T-cell (primary cell): ENCODE data around the gene TDP2. TPM values are rescaled to one million over a fixed set of nuclear protein-coding genes. Genes with fewer than 3 reads are reported as not detected.
"Not testable (repeated sequence)": the region's sequence is repeated elsewhere in the genome, so short reads cannot be mapped to it uniquely, and the experiment has no call there.

Source experiments
- ATAC-seq, 4 experiments: fragments of 200-7000 bp in 3 of 4; fragments of 150-1000 bp in 1 of 4; cut with Tn5 transposase; replicated peaks in 1 of 4; 1 replicate in 3 of 4; 2 replicates in 1 of 4; pipeline ENCODE4 v1.10.0; 2021; ENCODE audit warnings: moderate library complexity in 3 of 4, mild to moderate bottlenecking in 2 of 4, moderate number of reproducible peaks in 1 of 4
- CTCF ChIA-PET, 2 donors: fragments of 300-600 bp; sonication (Branson Sonifier 250); formaldehyde crosslinking; loops; one replicate each; lab custom pipeline; 2022; ENCODE audit warnings: antibody characterized with exemption in 2 of 2; lab: Charles Lee
- POLR2A ChIA-PET, 2 donors: fragments of 300-600 bp; sonication (Branson Sonifier 250); formaldehyde crosslinking; loops; one replicate each; lab custom pipeline; 2022; ENCODE audit warnings: antibody characterized with exemption in 2 of 2; lab: Charles Lee
- DNase-seq, 35 experiments: peaks; one replicate each; pipeline versions ENCODE4 v3.0.0 to v3.0.0-alpha.2; 2013 to 2023
- H3K27ac ChIP-seq: one replicate; pipeline ENCODE4 v1.5.1; 2013; ENCODE audit warnings: low read length
- H3K27me3 ChIP-seq, 2 experiments: replicated peaks in 1 of 2; 1 replicate in 1 of 2; 2 replicates in 1 of 2; pipeline versions ENCODE4 v1.6.1 to v1.7.0; 2013; ENCODE audit warnings: low read length in 1 of 2, mixed read lengths in 1 of 2; ENCODE audit not compliant: control insufficient read depth in 2 of 2, insufficient read depth in 2 of 2; ENCODE audit errors: extremely low read depth in 1 of 2
- H3K36me3 ChIP-seq, 2 donors: 1 replicate in 1 of 2; 2 replicates in 1 of 2; pipeline versions ENCODE4 v1.6.1 to v1.7.0; 2013; ENCODE audit warnings: low read length in 1 of 2; ENCODE audit not compliant: control insufficient read depth in 2 of 2, insufficient read depth in 1 of 2; ENCODE audit errors: extremely low read depth in 1 of 2
- H3K4me1 ChIP-seq, 2 experiments: 1 replicate in 1 of 2; 2 replicates in 1 of 2; pipeline versions ENCODE4 v1.6.1 to v1.7.0; 2013; ENCODE audit warnings: low read length in 2 of 2, mixed read lengths in 1 of 2; ENCODE audit not compliant: insufficient read depth in 2 of 2, control insufficient read depth in 1 of 2; ENCODE audit errors: extremely low read depth in 1 of 2
- H3K4me3 ChIP-seq, 2 donors: 1 replicate in 1 of 2; 2 replicates in 1 of 2; pipeline versions ENCODE4 v1.5.1 to v1.7.0; 2013; ENCODE audit warnings: mild to moderate bottlenecking in 2 of 2, low read length in 1 of 2, moderate library complexity in 1 of 2; ENCODE audit not compliant: control insufficient read depth in 1 of 2; ENCODE audit errors: extremely low read depth in 1 of 2
- H3K9me3 ChIP-seq: 2 replicates; pipeline ENCODE4 v1.7.0; 2013
- H3K27ac Mint-ChIP-seq, 2 donors: one replicate each; pipeline ENCODE4 v1.8.0; 2020 to 2021; ENCODE audit warnings: mild to moderate bottlenecking in 2 of 2, mixed read lengths in 2 of 2
- H3K27me3 Mint-ChIP-seq, 2 donors: one replicate each; pipeline ENCODE4 v1.8.0; 2021 to 2022; ENCODE audit warnings: mixed read lengths in 2 of 2
- H3K36me3 Mint-ChIP-seq: one replicate; pipeline ENCODE4 v1.8.0; 2021; ENCODE audit warnings: mixed read lengths
- H3K4me1 Mint-ChIP-seq, 3 donors: one replicate each; pipeline ENCODE4 v1.8.0; 2020 to 2022; ENCODE audit warnings: mixed read lengths in 3 of 3, mild to moderate bottlenecking in 1 of 3
- H3K4me3 Mint-ChIP-seq, 3 donors: one replicate each; pipeline ENCODE4 v1.8.0; 2020 to 2022; ENCODE audit warnings: mild to moderate bottlenecking in 3 of 3, mixed read lengths in 3 of 3, moderate library complexity in 3 of 3
- H3K9me3 Mint-ChIP-seq, 3 donors: one replicate each; pipeline ENCODE4 v1.8.0; 2020 to 2022; ENCODE audit warnings: mixed read lengths in 3 of 3
- WGBS: methylation state at CpG from one replicate; pipeline ENCODE4 v1.1.5; 2013; ENCODE audit warnings: missing lambda C conversion rate; ENCODE audit not compliant: insufficient coverage; 5-methylcytosine and 5-hydroxymethylcytosine counted together
- total RNA-seq, 35 experiments: library from RNA in 6 of 35; stranded (reverse) in 6 of 35; fragments of 120-200 nt in 1 of 35; gene quantifications; one replicate each; pipeline versions ENCODE4 v1.2.1 to v1.2.4 and lab custom pipeline; 2013 to 2026

TDP2 gene
- total RNA-seq, 5 donors from 2014 or later (not counting 1 experiment from before 2014, with no cell fraction given), result 45.7 to 56.5 (median 50.8) TPM

DNA sequence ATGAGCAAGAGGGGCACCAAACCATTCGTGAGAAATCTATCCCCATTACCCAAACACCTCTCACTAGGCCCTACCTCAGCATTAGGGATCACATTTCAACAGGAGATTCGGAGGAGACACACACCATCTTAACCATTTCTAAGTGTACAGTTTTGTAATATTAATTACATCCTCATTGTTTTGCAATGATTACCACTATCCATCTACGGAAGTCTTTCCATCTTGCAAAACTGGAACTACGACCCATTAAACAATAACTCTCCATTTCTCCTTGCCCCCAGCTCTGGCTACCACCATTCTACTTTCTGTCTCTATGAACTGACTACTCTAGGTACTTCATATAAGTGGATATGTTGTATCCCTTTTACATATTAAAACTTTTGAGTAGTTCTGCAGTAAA lies 20.2 kb upstream of the TDP2 start:
- peaks cover under 1 to 8% (median 4%) of the 10 kb centered on the region in 3 donors for H3K4me1 Mint-ChIP-seq
- H3K27ac Mint-ChIP-seq, result no peak overlapping the region
- H3K9me3 ChIP-seq, result no peaks in the 10 kb centered on the region
- peaks cover 15% of the 10 kb centered on the region for H3K36me3 Mint-ChIP-seq
- no peaks in the 10 kb centered on the region for H3K27me3 Mint-ChIP-seq
- no CpG with 5 or more reads among the region's 4 CpGs for WGBS
- no peak overlapping the region for H3K4me3 ChIP-seq
- DNase-seq (no peak), ATAC-seq (no peak)
- no peaks in the 10 kb centered on the region for H3K27me3 ChIP-seq
- POLR2A ChIA-PET, result no interaction called here
- H3K4me3 Mint-ChIP-seq, result no peak overlapping the region
- H3K4me1 ChIP-seq, result no peaks in the 10 kb centered on the region
- H3K27ac ChIP-seq, result no peak overlapping the region
- CTCF ChIA-PET, result no interaction called here
- H3K9me3 Mint-ChIP-seq, result no peaks in the 10 kb centered on the region
- H3K36me3 ChIP-seq, result peaks cover 0 to 5% of the 10 kb centered on the region in 2 donors

DNA sequence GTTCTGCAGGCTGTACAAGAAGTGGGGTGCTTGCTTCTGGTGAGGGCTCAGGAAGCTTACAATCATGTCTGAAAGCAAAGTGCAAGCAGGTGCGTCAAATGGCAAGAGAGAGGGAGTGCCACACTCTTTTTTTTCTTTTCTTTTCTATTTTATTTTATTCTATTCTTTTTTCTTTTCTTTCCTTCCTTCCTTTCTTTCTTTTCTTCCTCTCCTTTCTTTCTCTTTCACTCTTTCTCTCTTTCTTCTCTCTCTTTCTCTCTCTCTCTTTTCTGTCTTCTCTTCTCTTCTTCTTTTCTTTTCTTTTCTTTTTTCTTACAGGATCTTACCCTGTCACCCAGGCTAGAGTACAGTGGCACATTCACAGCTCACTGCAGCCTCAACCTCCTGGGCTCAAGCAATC lies 19.7 kb upstream of the TDP2 start:
- peaks cover 0 to 5% of the 10 kb centered on the region in 2 donors for H3K36me3 ChIP-seq
- H3K27ac Mint-ChIP-seq, result peak overlapping the region in 1 of 2 donors; percentile 31

DNA sequence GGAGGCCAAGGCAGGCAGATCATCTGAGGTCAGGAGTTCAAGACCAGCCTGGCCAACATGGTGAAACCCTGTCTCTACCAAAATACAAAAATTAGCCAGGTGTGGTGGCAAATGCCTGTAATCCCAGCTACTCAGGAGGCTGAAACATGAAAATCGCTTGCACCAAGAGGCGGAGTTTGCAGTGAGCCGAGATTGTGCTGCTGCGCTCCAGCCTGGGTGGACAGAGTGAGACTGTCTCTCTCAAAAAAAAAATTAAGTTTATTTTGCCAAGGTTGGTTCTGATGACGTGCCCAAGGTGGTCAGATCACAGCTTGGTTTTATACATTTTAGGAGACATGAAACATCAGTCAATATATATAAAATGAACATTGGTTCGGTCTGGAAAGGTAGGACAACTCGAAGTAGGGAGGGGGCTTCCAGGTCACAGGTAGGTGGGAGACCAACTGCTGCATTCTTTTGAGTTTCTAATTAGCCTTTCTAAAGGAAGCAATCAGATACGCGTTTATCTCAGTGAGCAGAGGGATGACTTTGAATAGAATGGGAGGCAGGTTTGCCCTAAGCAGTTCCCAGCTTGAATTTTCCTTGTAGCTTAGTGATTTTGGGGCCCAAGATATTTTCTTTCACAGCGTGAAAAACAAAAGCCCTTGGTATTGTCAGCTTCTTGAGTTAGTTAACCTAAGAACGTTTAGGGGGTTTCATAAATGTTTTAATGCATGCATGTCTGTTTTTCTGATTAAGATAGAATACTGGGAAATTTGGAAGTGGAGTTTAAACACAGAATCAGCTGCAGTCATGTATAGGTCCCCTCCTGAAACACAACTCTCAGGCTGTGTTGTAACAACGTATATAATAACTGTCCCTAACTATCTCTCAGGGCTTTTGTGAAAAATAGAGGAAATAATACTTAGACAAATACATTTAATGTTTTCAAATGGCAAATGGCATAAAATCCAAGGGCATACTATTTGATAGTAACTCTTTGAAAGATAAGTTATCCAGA lies 16.9 kb upstream of the TDP2 start:
- WGBS, result 100% methylated on average over 4 of the region's 12 CpGs
- H3K27me3 ChIP-seq, result no peaks in the 10 kb centered on the region
- DNase-seq (no peak), ATAC-seq (no peak)
- peaks cover 0 to 4% of the 10 kb centered on the region in 2 donors for H3K36me3 ChIP-seq
- no peak overlapping the region for H3K4me3 ChIP-seq
- H3K9me3 ChIP-seq, result no peaks in the 10 kb centered on the region
- ChIA-PET POLR2A (no interaction called here), CTCF (interaction anchor here in 1 of 2 donors (0.6 kb wide), 1 partner anchor 217 kb away, joined by 3 read pairs; no protein-coding TSS in a partner anchor)
- H3K4me1 ChIP-seq, result no peaks in the 10 kb centered on the region
- H3K36me3 Mint-ChIP-seq, result peaks cover 15% of the 10 kb centered on the region
- H3K27ac Mint-ChIP-seq, result no peak overlapping the region
- no peak overlapping the region for H3K4me3 Mint-ChIP-seq
- H3K27ac ChIP-seq, result no peak overlapping the region
- H3K9me3 Mint-ChIP-seq, result no peaks in the 10 kb centered on the region
- peaks cover 0 to 4% (median 1%) of the 10 kb centered on the region in 3 donors for H3K4me1 Mint-ChIP-seq
- H3K27me3 Mint-ChIP-seq, result no peaks in the 10 kb centered on the region

More for the DNA sequence above, 19.7 kb upstream of the TDP2 start:
- no peak overlapping the region for H3K4me3 Mint-ChIP-seq
- H3K4me1 ChIP-seq, result no peaks in the 10 kb centered on the region
- DNase-seq (no peak), ATAC-seq (no peak)
- no peak overlapping the region for H3K4me3 ChIP-seq
- H3K36me3 Mint-ChIP-seq, result peaks cover 15% of the 10 kb centered on the region
- H3K27me3 Mint-ChIP-seq, result no peaks in the 10 kb centered on the region
- CTCF ChIA-PET, result interaction anchor here in 1 of 2 donors (0.7 kb wide), 1 partner anchor 266 kb away, joined by 3 read pairs; no protein-coding TSS in a partner anchor
- H3K9me3 Mint-ChIP-seq, result no peaks in the 10 kb centered on the region
- peaks cover 0 to 4% (median 1%) of the 10 kb centered on the region in 3 donors for H3K4me1 Mint-ChIP-seq
- H3K27me3 ChIP-seq, result no peaks in the 10 kb centered on the region
- no peaks in the 10 kb centered on the region for H3K9me3 ChIP-seq
- WGBS, result 80% methylated on average over 1 of the region's 1 CpG
- POLR2A ChIA-PET, result no interaction called here
- H3K27ac ChIP-seq, result no peak overlapping the region

DNA sequence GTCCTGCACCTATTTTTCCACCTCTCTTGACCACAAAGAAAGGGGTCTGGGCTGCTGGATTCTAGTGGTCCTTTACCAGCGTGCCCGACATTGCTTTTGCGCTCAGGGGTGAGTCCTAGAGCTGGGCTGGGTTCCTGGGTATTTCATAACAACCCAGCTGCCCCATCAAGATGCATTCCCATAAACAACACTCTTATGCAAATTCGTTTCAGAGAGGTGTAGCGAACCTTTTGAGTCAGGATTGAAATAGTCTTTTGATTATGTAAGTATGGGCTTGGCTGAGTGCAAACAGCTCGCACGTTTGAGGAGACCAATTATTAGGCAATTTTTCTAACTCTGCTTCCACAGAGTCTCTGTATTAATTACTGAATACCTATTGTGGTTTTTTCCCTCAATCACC lies 13.9 kb upstream of the TDP2 start:
- no peaks in the 10 kb centered on the region for H3K9me3 ChIP-seq
- H3K36me3 Mint-ChIP-seq, result peaks cover 5% of the 10 kb centered on the region
- DNase-seq, result no peak
- no peak overlapping the region for H3K27ac ChIP-seq
- H3K9me3 Mint-ChIP-seq, result no peaks in the 10 kb centered on the region
- ChIA-PET CTCF (interaction anchor here in 1 of 2 donors (0.6 kb wide), 1 partner anchor 32 kb away, joined by 14 read pairs; no protein-coding TSS in a partner anchor), POLR2A (interaction anchor here in 1 of 2 donors (0.6 kb wide), 1 partner anchor 81 kb away, joined by 4 read pairs; no protein-coding TSS in a partner anchor)
- H3K27ac Mint-ChIP-seq, result no peak overlapping the region
- H3K4me3 Mint-ChIP-seq, result no peak overlapping the region
- no peaks in the 10 kb centered on the region for H3K4me1 ChIP-seq
- WGBS, result 80% methylated on average over 1 of the region's 7 CpGs
- H3K4me1 Mint-ChIP-seq, result peaks cover 2 to 4% (median 3%) of the 10 kb centered on the region in 3 donors
- H3K4me3 ChIP-seq, result no peak overlapping the region
- no peaks in the 10 kb centered on the region for H3K27me3 ChIP-seq
- no peak for ATAC-seq
- no peaks in the 10 kb centered on the region for H3K27me3 Mint-ChIP-seq
- H3K36me3 ChIP-seq, result no peaks in the 10 kb centered on the region

DNA sequence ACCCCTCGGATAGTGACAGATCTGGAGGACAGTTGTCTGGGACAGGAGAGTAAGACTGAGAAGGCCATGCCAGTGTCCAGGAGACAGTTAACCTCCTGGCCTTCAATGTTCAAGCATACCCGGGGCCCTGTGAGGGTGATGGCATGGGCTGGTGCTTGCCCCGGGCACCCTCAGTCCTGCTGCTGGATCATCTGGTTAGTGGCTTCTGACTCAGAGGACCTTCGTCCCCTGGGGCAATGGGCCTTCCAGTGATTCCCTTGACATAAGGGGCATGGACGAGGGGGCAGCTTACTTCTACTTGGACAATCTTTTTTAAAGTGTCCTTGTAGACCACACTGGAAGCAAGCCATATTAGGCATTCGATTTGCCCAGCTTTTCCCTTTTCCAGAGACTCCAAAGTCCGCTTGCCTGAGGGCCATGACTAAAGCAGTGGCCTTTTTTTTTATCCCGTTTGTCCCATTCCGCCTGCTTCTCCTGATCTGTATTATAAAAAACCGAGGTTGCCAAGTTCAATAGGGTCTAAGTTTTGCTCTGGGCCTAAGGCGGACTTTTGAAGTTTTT lies 12.2 kb upstream of the TDP2 start:
- H3K27ac Mint-ChIP-seq, CTCF ChIA-PET: not testable (repeated sequence)
- 100% methylated on average over 2 of the region's 11 CpGs for WGBS

DNA sequence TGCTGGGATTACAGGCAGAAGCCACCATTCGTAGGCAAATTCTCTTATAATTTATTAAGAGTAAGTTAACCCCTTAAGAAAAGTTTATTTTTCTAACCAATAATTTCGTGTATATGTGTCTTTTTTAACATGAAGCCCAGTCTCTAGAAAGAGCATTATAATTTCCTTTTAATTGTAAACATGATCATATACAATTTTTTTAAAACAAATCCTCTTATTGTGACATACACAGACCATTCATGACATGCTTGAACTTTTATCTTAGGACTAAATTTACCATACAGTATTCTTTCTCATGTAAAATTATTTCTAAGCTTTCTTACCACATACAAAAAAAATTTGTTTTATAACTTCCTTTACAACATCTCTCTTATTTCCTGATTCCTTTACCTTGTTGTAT lies 6.9 kb upstream of the TDP2 start:
- WGBS, result no CpG with 5 or more reads among the region's 2 CpGs
- POLR2A ChIA-PET, result no interaction called here

More for the DNA sequence above, 12.2 kb upstream of the TDP2 start:
- POLR2A ChIA-PET, H3K27ac ChIP-seq, H3K9me3 ChIP-seq, H3K27me3 ChIP-seq, H3K27me3 Mint-ChIP-seq, H3K9me3 Mint-ChIP-seq, H3K4me3 Mint-ChIP-seq, H3K4me1 ChIP-seq, ATAC-seq, DNase-seq, H3K4me3 ChIP-seq, H3K36me3 Mint-ChIP-seq, H3K36me3 ChIP-seq, H3K4me1 Mint-ChIP-seq: not testable (repeated sequence)

More for the DNA sequence above, 6.9 kb upstream of the TDP2 start:
- Histone ChIP-seq H3K27ac (no peak overlapping the region), H3K36me3 (no peaks in the 10 kb centered on the region), H3K27me3 (no peaks in the 10 kb centered on the region), H3K9me3 (no peaks in the 10 kb centered on the region), H3K4me3 (no peak overlapping the region), H3K4me1 (no peaks in the 10 kb centered on the region)
- no peak for DNase-seq
- H3K9me3 Mint-ChIP-seq, result peaks cover 0 to 10% (median 5%) of the 10 kb centered on the region in 3 donors
- no peak for ATAC-seq
- peaks cover 6 to 9% (median 8%) of the 10 kb centered on the region in 3 donors for H3K4me1 Mint-ChIP-seq
- CTCF ChIA-PET, result no interaction called here
- H3K27ac Mint-ChIP-seq, result no peak overlapping the region
- H3K36me3 Mint-ChIP-seq, result peaks cover 9% of the 10 kb centered on the region
- no peaks in the 10 kb centered on the region for H3K27me3 Mint-ChIP-seq
- H3K4me3 Mint-ChIP-seq, result no peak overlapping the region
